GM23338 (cell line): ENCODE data around the gene TRPM3. TPM values are rescaled to one million over a fixed set of nuclear protein-coding genes. Genes with fewer than 3 reads are reported as not detected.

Experiments
- ATAC-seq: fragments of 200-7000 bp; cut with Tn5 transposase; 3 replicates; pipeline ENCODE4 v1.9.1; 2020
- DNase-seq: peaks from one replicate; pipeline ENCODE4 v3.0.0-alpha.2; 2015; ENCODE audit warnings: low spot score
- H2AFZ ChIP-seq: fragments of 200-600 bp; sonication (generic); 2 replicates; pipeline ENCODE4 v1.8.0; 2016; ENCODE audit warnings: antibody characterized with exemption, mild to moderate bottlenecking, moderate library complexity
- H3F3A ChIP-seq: fragments of 200-600 bp; sonication (generic); replicated peaks from 2 replicates; pipeline ENCODE4 v1.8.0; 2017; ENCODE audit warnings: antibody characterized with exemption, mixed run types, low read depth
- H3K27ac ChIP-seq: fragments of 200-600 bp; sonication (generic); 2 replicates; pipeline ENCODE4 v1.6.1; 2016; ENCODE audit warnings: low read depth
- H3K27me3 ChIP-seq: fragments of 200-600 bp; sonication (generic); 2 replicates; pipeline ENCODE4 v1.8.0; 2016; ENCODE audit warnings: mild to moderate bottlenecking, mixed run types, moderate library complexity; ENCODE audit not compliant: insufficient read depth
- H3K36me3 ChIP-seq: fragments of 200-600 bp; sonication (generic); 2 replicates; pipeline ENCODE4 v1.8.0; 2016; ENCODE audit warnings: mild to moderate bottlenecking; ENCODE audit not compliant: insufficient read depth
- H3K4me1 ChIP-seq: fragments of 200-600 bp; sonication (generic); 2 replicates; pipeline ENCODE4 v1.8.0; 2016; ENCODE audit warnings: mild to moderate bottlenecking, moderate library complexity; ENCODE audit not compliant: insufficient read depth
- H3K4me2 ChIP-seq: fragments of 200-600 bp; sonication (generic); 2 replicates; pipeline ENCODE4 v1.7.1; 2017; ENCODE audit warnings: mixed run types
- H3K4me3 ChIP-seq: fragments of 200-600 bp; sonication (generic); 2 replicates; pipeline ENCODE4 v1.6.1; 2016; ENCODE audit warnings: mixed run types
- H3K79me2 ChIP-seq: fragments of 200-600 bp; sonication (generic); replicated peaks from 2 replicates; pipeline ENCODE4 v1.8.0; 2017; ENCODE audit warnings: mild to moderate bottlenecking; ENCODE audit not compliant: insufficient read depth
- H3K9me2 ChIP-seq: fragments of 200-600 bp; sonication (generic); 2 replicates; pipeline ENCODE4 v1.8.0; 2017; ENCODE audit not compliant: insufficient read depth
- H4K20me1 ChIP-seq: fragments of 200-600 bp; sonication (generic); replicated peaks from 2 replicates; pipeline ENCODE4 v1.8.0; 2017; ENCODE audit warnings: mild to moderate bottlenecking; ENCODE audit not compliant: insufficient read depth
- H3K27ac Mint-ChIP-seq: 2 replicates; pipeline ENCODE4 v1.8.0; 2020; ENCODE audit warnings: inconsistent platforms, mild to moderate bottlenecking, moderate library complexity, mixed read lengths
- H3K27me3 Mint-ChIP-seq: 3 replicates; pipeline ENCODE4 v1.8.0; 2022; ENCODE audit warnings: low read depth, mild to moderate bottlenecking, moderate library complexity, mixed read lengths, inconsistent platforms; ENCODE audit not compliant: insufficient read depth, poor library complexity
- H3K36me3 Mint-ChIP-seq: 3 replicates; pipeline ENCODE4 v1.8.0; 2021; ENCODE audit warnings: low read depth, mild to moderate bottlenecking, inconsistent platforms, moderate library complexity, mixed read lengths
- H3K4me1 Mint-ChIP-seq: 3 replicates; pipeline ENCODE4 v1.8.0; 2020; ENCODE audit warnings: mild to moderate bottlenecking, inconsistent platforms, mixed read lengths
- H3K4me3 Mint-ChIP-seq: 3 replicates; pipeline ENCODE4 v1.8.0; 2021; ENCODE audit warnings: moderate library complexity, mild to moderate bottlenecking, inconsistent platforms, mixed read lengths
- H3K9me3 Mint-ChIP-seq: 3 replicates; pipeline ENCODE4 v1.8.0; 2020; ENCODE audit warnings: moderate library complexity, mild to moderate bottlenecking, inconsistent platforms, mixed read lengths
- CREB1 ChIP-seq: fragments of 250-450 bp; sonication (Bioruptor Pico); IDR thresholded peaks from 2 replicates; pipeline ENCODE4 v1.5.0; 2020; ENCODE audit warnings: low read depth, mild to moderate bottlenecking, moderate library complexity
- EZH2 ChIP-seq: fragments of 200-600 bp; sonication (generic); IDR thresholded peaks from one replicate; pipeline ENCODE4 v1.8.0; 2017; ENCODE audit warnings: antibody characterized with exemption, mild to moderate bottlenecking, low read depth; ENCODE audit not compliant: unreplicated experiment
- EZH2phosphoT487 ChIP-seq: fragments of 200-600 bp; sonication (generic); IDR thresholded peaks from one replicate; pipeline ENCODE4 v1.8.1; 2018; ENCODE audit warnings: antibody characterized with exemption; ENCODE audit not compliant: unreplicated experiment
- JUNB ChIP-seq: IDR thresholded peaks from one replicate; pipeline ENCODE4 v1.6.1; 2016; ENCODE audit warnings: antibody characterized with exemption; ENCODE audit not compliant: unreplicated experiment
- NANOG ChIP-seq: IDR thresholded peaks from 2 replicates; pipeline ENCODE4 v1.6.1; 2016; ENCODE audit warnings: antibody characterized with exemption, borderline replicate concordance
- POLR2AphosphoS5 ChIP-seq: IDR thresholded peaks from 2 replicates; pipeline ENCODE4 v1.6.1; 2016; ENCODE audit warnings: antibody characterized with exemption, low read depth
- STAT1 ChIP-seq: IDR thresholded peaks from one replicate; pipeline ENCODE4 v1.6.1; 2016; ENCODE audit warnings: antibody characterized with exemption; ENCODE audit not compliant: unreplicated experiment
- ZNF114 ChIP-seq: fragments of 250-450 bp; sonication (Bioruptor Pico); IDR thresholded peaks from 2 replicates; pipeline ENCODE4 v1.5.0; 2020; ENCODE audit warnings: mild to moderate bottlenecking, moderate library complexity
- ZNF331 ChIP-seq: fragments of 250-450 bp; sonication (Bioruptor Pico); IDR thresholded peaks from 2 replicates; pipeline ENCODE4 v1.5.0; 2020; ENCODE audit warnings: low read depth, mild to moderate bottlenecking, moderate library complexity
- polyA plus RNA-seq: library from polyadenylated mRNA; unstranded; fragments of >200 nt; fragmentation: Nextera tagmentation; extraction: Ambion mirVana; gene quantifications from 2 replicates; pipeline ENCODE4 v1.2.1, GENCODE V29; 2016
- total RNA-seq: library from RNA; depleted of rRNA; stranded (reverse); fragments of >200 nt; shearing (Covaris generic); gene quantifications from 2 replicates; pipeline ENCODE4 v1.2.3, GENCODE V29; 2014
- TF ChIP-seq, protein P1 (sequence below): fragments of 250-450 bp; sonication (Bioruptor Pico); IDR thresholded peaks from 2 replicates; pipeline ENCODE4 v1.5.0; 2020; ENCODE audit warnings: mild to moderate bottlenecking, moderate library complexity
- TF ChIP-seq, protein P2 (sequence below): IDR thresholded peaks from one replicate; pipeline ENCODE4 v1.6.1; 2018; ENCODE audit warnings: antibody characterized with exemption; ENCODE audit not compliant: unreplicated experiment
- TF ChIP-seq, protein P3 (sequence below), 2 experiments: fragments of 200-600 bp in 1 of 2; sonication (generic) in 1 of 2; conservative IDR thresholded peaks; 2 replicates each; pipeline versions ENCODE4 v1.5.1 to v1.6.1; 2016 to 2017; ENCODE audit warnings: antibody characterized with exemption in 2 of 2, low read depth in 2 of 2, mild to moderate bottlenecking in 2 of 2, moderate library complexity in 1 of 2
- TF ChIP-seq, protein P4 (sequence below): IDR thresholded peaks from 2 replicates; pipeline ENCODE4 v1.6.1; 2016; ENCODE audit warnings: antibody characterized with exemption

TRPM3 gene
- total and polyA plus RNA-seq, 2 experiments from 2014 or later = 2.8 to 8.2 TPM

DNA sequence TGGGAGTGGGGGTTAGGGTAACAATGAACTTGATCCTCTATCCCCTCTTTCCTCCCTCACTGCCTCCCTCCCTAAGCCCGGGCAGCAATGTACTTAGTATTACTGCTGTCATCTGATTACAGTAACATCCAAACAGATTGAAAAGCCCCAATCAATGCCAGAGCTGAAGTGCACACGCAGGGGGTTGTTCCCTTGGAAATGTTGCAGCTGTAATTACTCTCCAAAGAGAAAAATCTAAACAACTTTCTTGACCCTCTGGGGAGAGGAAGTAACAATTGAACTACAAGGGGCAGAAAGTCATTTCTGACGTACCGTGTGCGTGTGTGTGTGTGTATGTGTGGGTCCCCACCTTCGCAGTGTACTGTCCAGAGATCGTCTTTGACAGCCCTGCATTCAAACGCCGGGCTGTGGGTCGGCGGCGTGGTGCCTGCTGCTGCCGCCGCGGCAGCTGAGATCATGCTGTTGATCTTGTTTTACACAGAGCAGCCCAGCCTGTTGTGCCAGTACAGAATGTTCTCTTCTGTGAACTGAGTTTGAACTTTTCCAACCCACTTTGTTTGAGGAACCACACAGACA, 640.9 kb downstream of the TRPM3 start:
- ATAC-seq (peak; percentile 17), DNase-seq (no peak)
- H3F3A ChIP-seq = no peaks in the 10 kb centered on the region
- H3K27me3 ChIP-seq = no peaks in the 10 kb centered on the region
- no peaks in the 10 kb centered on the region for H4K20me1 ChIP-seq
- peak overlapping the region; percentile 89 for H2AFZ ChIP-seq
- H3K4me2 ChIP-seq = no peak overlapping the region
- Mint-ChIP-seq H3K4me3 (no peak overlapping the region), H3K9me3 (no peaks in the 10 kb centered on the region), H3K27me3 (no peaks in the 10 kb centered on the region), H3K27ac (no peak overlapping the region), H3K36me3 (no peaks in the 10 kb centered on the region), H3K4me1 (peaks cover 23% of the 10 kb centered on the region)
- no peak overlapping the region for H3K4me3 ChIP-seq
- no peak overlapping the region for H3K27ac ChIP-seq
- H3K4me1 ChIP-seq = peaks cover 17% of the 10 kb centered on the region
- H3K9me2 ChIP-seq = 0 out of 2 replicates have a peak, but pooled peaks cover 2% of the 10 kb centered on the region
- H3K36me3 ChIP-seq = no peaks in the 10 kb centered on the region
- TF ChIP-seq, protein P1, sequence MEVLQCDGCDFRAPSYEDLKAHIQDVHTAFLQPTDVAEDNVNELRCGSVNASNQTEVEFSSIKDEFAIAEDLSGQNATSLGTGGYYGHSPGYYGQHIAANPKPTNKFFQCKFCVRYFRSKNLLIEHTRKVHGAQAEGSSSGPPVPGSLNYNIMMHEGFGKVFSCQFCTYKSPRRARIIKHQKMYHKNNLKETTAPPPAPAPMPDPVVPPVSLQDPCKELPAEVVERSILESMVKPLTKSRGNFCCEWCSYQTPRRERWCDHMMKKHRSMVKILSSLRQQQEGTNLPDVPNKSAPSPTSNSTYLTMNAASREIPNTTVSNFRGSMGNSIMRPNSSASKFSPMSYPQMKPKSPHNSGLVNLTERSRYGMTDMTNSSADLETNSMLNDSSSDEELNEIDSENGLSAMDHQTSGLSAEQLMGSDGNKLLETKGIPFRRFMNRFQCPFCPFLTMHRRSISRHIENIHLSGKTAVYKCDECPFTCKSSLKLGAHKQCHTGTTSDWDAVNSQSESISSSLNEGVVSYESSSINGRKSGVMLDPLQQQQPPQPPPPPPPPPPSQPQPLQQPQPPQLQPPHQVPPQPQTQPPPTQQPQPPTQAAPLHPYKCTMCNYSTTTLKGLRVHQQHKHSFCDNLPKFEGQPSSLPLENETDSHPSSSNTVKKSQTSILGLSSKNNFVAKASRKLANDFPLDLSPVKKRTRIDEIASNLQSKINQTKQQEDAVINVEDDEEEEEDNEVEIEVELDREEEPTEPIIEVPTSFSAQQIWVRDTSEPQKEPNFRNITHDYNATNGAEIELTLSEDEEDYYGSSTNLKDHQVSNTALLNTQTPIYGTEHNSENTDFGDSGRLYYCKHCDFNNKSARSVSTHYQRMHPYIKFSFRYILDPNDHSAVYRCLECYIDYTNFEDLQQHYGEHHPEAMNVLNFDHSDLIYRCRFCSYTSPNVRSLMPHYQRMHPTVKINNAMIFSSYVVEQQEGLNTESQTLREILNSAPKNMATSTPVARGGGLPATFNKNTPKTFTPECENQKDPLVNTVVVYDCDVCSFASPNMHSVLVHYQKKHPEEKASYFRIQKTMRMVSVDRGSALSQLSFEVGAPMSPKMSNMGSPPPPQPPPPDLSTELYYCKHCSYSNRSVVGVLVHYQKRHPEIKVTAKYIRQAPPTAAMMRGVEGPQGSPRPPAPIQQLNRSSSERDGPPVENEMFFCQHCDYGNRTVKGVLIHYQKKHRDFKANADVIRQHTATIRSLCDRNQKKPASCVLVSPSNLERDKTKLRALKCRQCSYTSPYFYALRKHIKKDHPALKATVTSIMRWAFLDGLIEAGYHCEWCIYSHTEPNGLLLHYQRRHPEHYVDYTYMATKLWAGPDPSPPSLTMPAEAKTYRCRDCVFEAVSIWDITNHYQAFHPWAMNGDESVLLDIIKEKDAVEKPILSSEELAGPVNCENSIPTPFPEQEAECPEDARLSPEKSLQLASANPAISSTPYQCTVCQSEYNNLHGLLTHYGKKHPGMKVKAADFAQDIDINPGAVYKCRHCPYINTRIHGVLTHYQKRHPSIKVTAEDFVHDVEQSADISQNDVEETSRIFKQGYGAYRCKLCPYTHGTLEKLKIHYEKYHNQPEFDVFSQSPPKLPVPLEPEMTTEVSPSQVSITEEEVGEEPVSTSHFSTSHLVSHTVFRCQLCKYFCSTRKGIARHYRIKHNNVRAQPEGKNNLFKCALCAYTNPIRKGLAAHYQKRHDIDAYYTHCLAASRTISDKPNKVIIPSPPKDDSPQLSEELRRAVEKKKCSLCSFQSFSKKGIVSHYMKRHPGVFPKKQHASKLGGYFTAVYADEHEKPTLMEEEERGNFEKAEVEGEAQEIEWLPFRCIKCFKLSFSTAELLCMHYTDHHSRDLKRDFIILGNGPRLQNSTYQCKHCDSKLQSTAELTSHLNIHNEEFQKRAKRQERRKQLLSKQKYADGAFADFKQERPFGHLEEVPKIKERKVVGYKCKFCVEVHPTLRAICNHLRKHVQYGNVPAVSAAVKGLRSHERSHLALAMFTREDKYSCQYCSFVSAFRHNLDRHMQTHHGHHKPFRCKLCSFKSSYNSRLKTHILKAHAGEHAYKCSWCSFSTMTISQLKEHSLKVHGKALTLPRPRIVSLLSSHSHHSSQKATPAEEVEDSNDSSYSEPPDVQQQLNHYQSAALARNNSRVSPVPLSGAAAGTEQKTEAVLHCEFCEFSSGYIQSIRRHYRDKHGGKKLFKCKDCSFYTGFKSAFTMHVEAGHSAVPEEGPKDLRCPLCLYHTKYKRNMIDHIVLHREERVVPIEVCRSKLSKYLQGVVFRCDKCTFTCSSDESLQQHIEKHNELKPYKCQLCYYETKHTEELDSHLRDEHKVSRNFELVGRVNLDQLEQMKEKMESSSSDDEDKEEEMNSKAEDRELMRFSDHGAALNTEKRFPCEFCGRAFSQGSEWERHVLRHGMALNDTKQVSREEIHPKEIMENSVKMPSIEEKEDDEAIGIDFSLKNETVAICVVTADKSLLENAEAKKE = no peak
- no peak for TF ChIP-seq STAT1
- no peak for TF ChIP-seq EZH2phosphoT487
- no peak for TF ChIP-seq JUNB
- TF ChIP-seq NANOG = no peak
- TF ChIP-seq, protein P2, sequence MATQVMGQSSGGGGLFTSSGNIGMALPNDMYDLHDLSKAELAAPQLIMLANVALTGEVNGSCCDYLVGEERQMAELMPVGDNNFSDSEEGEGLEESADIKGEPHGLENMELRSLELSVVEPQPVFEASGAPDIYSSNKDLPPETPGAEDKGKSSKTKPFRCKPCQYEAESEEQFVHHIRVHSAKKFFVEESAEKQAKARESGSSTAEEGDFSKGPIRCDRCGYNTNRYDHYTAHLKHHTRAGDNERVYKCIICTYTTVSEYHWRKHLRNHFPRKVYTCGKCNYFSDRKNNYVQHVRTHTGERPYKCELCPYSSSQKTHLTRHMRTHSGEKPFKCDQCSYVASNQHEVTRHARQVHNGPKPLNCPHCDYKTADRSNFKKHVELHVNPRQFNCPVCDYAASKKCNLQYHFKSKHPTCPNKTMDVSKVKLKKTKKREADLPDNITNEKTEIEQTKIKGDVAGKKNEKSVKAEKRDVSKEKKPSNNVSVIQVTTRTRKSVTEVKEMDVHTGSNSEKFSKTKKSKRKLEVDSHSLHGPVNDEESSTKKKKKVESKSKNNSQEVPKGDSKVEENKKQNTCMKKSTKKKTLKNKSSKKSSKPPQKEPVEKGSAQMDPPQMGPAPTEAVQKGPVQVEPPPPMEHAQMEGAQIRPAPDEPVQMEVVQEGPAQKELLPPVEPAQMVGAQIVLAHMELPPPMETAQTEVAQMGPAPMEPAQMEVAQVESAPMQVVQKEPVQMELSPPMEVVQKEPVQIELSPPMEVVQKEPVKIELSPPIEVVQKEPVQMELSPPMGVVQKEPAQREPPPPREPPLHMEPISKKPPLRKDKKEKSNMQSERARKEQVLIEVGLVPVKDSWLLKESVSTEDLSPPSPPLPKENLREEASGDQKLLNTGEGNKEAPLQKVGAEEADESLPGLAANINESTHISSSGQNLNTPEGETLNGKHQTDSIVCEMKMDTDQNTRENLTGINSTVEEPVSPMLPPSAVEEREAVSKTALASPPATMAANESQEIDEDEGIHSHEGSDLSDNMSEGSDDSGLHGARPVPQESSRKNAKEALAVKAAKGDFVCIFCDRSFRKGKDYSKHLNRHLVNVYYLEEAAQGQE = no peak
- no peak for TF ChIP-seq POLR2AphosphoS5
- no peak for TF ChIP-seq CREB1 (CRISPR knock-in tag)
- TF ChIP-seq ZNF114 (CRISPR knock-in tag) = no peak
- TF ChIP-seq ZNF331 (CRISPR knock-in tag) = no peak
- TF ChIP-seq, protein P3, sequence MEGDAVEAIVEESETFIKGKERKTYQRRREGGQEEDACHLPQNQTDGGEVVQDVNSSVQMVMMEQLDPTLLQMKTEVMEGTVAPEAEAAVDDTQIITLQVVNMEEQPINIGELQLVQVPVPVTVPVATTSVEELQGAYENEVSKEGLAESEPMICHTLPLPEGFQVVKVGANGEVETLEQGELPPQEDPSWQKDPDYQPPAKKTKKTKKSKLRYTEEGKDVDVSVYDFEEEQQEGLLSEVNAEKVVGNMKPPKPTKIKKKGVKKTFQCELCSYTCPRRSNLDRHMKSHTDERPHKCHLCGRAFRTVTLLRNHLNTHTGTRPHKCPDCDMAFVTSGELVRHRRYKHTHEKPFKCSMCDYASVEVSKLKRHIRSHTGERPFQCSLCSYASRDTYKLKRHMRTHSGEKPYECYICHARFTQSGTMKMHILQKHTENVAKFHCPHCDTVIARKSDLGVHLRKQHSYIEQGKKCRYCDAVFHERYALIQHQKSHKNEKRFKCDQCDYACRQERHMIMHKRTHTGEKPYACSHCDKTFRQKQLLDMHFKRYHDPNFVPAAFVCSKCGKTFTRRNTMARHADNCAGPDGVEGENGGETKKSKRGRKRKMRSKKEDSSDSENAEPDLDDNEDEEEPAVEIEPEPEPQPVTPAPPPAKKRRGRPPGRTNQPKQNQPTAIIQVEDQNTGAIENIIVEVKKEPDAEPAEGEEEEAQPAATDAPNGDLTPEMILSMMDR (conservative IDR thresholded peaks at IDR 0.05; ENCODE audit: low read depth in 2 of 2) = no peak
- no peak for TF ChIP-seq EZH2
- TF ChIP-seq, protein P4, sequence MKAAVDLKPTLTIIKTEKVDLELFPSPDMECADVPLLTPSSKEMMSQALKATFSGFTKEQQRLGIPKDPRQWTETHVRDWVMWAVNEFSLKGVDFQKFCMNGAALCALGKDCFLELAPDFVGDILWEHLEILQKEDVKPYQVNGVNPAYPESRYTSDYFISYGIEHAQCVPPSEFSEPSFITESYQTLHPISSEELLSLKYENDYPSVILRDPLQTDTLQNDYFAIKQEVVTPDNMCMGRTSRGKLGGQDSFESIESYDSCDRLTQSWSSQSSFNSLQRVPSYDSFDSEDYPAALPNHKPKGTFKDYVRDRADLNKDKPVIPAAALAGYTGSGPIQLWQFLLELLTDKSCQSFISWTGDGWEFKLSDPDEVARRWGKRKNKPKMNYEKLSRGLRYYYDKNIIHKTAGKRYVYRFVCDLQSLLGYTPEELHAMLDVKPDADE = no peak
- H3K79me2 ChIP-seq = no peaks in the 10 kb centered on the region
